Measurements from ENCODE around the gene P2RY6. TPM values are rescaled to one million over a fixed set of nuclear protein-coding genes. Genes with fewer than 3 reads are reported as not detected.
A peak's percentile ranks its signal among the peaks of the same experiment; 100 is the strongest.

P2RY6 gene
- total RNA-seq, 2 donors from 2014 or later: 7.7 to 13.4 TPM

GRCh38 chr11:73292525-73292894 is 20.4 kb downstream of the P2RY6 start:
- Histone ChIP-seq H3K4me3 (no peak overlapping the region), H3K27me3 (replicated peaks; ENCODE audit: insufficient read depth) (no peaks in the 10 kb centered on the region), H3K9me3 (no peaks in the 10 kb centered on the region), H3K36me3 (no peaks in the 10 kb centered on the region), H3K4me1 (ENCODE audit: control insufficient read depth in 1 of 2, low read depth in 2 of 2) (peaks cover 13 to 28% of the 10 kb centered on the region in 2 donors), H3K27ac (no peak overlapping the region)
- TF ChIP-seq, protein P1, sequence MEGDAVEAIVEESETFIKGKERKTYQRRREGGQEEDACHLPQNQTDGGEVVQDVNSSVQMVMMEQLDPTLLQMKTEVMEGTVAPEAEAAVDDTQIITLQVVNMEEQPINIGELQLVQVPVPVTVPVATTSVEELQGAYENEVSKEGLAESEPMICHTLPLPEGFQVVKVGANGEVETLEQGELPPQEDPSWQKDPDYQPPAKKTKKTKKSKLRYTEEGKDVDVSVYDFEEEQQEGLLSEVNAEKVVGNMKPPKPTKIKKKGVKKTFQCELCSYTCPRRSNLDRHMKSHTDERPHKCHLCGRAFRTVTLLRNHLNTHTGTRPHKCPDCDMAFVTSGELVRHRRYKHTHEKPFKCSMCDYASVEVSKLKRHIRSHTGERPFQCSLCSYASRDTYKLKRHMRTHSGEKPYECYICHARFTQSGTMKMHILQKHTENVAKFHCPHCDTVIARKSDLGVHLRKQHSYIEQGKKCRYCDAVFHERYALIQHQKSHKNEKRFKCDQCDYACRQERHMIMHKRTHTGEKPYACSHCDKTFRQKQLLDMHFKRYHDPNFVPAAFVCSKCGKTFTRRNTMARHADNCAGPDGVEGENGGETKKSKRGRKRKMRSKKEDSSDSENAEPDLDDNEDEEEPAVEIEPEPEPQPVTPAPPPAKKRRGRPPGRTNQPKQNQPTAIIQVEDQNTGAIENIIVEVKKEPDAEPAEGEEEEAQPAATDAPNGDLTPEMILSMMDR (IDR thresholded peaks at IDR 0.05): no peak
- ATAC-seq (ENCODE audit: insufficient number of reproducible peaks, low FRiP score, low read depth) (no peak), DNase-seq (ENCODE audit: low spot score) (no peak)

DNA sequence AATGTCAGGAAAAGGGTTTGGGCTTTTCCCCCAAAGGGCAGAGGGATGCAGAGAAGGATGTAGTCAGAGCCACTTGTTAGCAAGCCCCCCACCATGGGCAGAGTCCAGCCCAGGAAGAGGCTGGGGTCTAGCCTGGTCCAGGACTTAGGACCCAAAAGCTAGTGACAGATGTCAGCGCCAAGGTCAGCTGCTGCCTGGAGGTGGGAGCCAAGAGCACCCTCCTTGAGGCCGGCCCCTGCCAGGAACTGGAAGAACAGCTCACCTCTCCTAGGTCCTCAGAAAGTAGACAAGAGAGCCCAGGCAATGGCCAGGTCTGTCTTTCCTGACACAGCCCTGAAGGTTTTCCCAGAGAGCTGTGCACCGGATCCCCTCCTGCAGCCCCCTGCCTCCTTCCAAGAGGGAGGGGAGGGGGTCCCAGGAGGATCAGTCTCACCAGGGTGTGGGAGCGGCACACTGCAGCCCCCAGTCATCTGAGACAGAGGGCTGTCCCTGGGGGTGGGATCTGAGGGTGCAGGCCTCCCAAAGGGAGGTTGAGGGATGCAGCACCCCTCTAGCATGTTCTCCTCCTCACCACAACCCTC is 21.3 kb downstream of the P2RY6 start:
- DNase-seq (ENCODE audit: low spot score) (no peak), ATAC-seq (ENCODE audit: insufficient number of reproducible peaks, low FRiP score, low read depth) (no peak)
- no peak overlapping the region for H3K4me3 ChIP-seq
- H3K9me3 ChIP-seq: no peaks in the 10 kb centered on the region
- no peaks in the 10 kb centered on the region for H3K36me3 ChIP-seq
- TF ChIP-seq, protein P1 (IDR thresholded peaks at IDR 0.05): no peak
- no peak overlapping the region for H3K27ac ChIP-seq
- peaks cover 12 to 24% of the 10 kb centered on the region in 2 donors for H3K4me1 ChIP-seq (ENCODE audit: control insufficient read depth in 1 of 2, low read depth in 2 of 2)
- no peaks in the 10 kb centered on the region for H3K27me3 ChIP-seq (replicated peaks; ENCODE audit: insufficient read depth)

GRCh38 chr11:73294604-73295003 is 22.5 kb downstream of the P2RY6 start:
- H3K4me1 ChIP-seq (ENCODE audit: control insufficient read depth in 1 of 2, low read depth in 2 of 2): peaks cover 3 to 13% of the 10 kb centered on the region in 2 donors
- no peak overlapping the region for H3K27ac ChIP-seq
- DNase-seq (ENCODE audit: low spot score): no peak
- no peaks in the 10 kb centered on the region for H3K9me3 ChIP-seq
- H3K4me3 ChIP-seq: no peak overlapping the region
- TF ChIP-seq, protein P1 (IDR thresholded peaks at IDR 0.05): no peak
- ATAC-seq (ENCODE audit: insufficient number of reproducible peaks, low FRiP score, low read depth): no peak
- no peaks in the 10 kb centered on the region for H3K36me3 ChIP-seq
- H3K27me3 ChIP-seq (replicated peaks; ENCODE audit: insufficient read depth): no peaks in the 10 kb centered on the region

GRCh38 chr11:73295241-73295995 is 23.3 kb downstream of the P2RY6 start:
- H3K4me1 ChIP-seq (ENCODE audit: control insufficient read depth in 1 of 2, low read depth in 2 of 2): peaks cover 0 to 11% of the 10 kb centered on the region in 2 donors
- H3K36me3 ChIP-seq: no peaks in the 10 kb centered on the region
- H3K27ac ChIP-seq: no peak overlapping the region
- ATAC-seq (ENCODE audit: insufficient number of reproducible peaks, low FRiP score, low read depth) (no peak), DNase-seq (ENCODE audit: low spot score) (no peak)
- no peaks in the 10 kb centered on the region for H3K9me3 ChIP-seq
- TF ChIP-seq, protein P1 (IDR thresholded peaks at IDR 0.05): peak; percentile 89
- H3K4me3 ChIP-seq: no peak overlapping the region
- H3K27me3 ChIP-seq (replicated peaks; ENCODE audit: insufficient read depth): no peaks in the 10 kb centered on the region

DNA sequence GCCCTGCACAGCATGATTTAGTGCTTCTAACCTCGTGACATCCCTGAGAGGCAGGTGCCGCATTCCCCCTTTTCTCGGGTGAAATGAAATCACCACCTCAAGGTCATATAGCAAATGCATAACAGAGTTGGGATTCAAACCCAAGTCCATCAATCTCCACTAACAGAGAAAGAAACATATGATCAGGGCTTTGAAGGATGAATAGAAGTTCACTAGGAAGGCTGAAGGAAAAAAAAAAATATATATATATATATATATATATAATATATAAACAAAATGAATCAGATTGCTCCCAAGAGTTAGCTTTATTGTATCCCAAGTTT is 23.8 kb downstream of the P2RY6 start:
- Histone ChIP-seq H3K9me3 (no peaks in the 10 kb centered on the region), H3K4me1 (ENCODE audit: control insufficient read depth in 1 of 2, low read depth in 2 of 2) (peaks cover 0 to 17% of the 10 kb centered on the region in 2 donors), H3K36me3 (no peaks in the 10 kb centered on the region), H3K27ac (no peak overlapping the region), H3K27me3 (replicated peaks; ENCODE audit: insufficient read depth) (no peaks in the 10 kb centered on the region), H3K4me3 (no peak overlapping the region)
- ATAC-seq (ENCODE audit: insufficient number of reproducible peaks, low FRiP score, low read depth) (no peak), DNase-seq (ENCODE audit: low spot score) (no peak)
- TF ChIP-seq, protein P1 (IDR thresholded peaks at IDR 0.05): no peak
